CD4-positive, alpha-beta T cell treated with Interleukin-4 for 4 hours (primary cell): Measurements from ENCODE around the gene ACP5.
"Not testable (repeated sequence)": the region's sequence is repeated elsewhere in the genome, so short reads cannot be mapped to it uniquely, and the experiment has no call there.

Experiments used
- DNase-seq: peaks from one replicate; pipeline ENCODE4 v3.0.0-alpha.2; 2020

ACP5 gene

DNA sequence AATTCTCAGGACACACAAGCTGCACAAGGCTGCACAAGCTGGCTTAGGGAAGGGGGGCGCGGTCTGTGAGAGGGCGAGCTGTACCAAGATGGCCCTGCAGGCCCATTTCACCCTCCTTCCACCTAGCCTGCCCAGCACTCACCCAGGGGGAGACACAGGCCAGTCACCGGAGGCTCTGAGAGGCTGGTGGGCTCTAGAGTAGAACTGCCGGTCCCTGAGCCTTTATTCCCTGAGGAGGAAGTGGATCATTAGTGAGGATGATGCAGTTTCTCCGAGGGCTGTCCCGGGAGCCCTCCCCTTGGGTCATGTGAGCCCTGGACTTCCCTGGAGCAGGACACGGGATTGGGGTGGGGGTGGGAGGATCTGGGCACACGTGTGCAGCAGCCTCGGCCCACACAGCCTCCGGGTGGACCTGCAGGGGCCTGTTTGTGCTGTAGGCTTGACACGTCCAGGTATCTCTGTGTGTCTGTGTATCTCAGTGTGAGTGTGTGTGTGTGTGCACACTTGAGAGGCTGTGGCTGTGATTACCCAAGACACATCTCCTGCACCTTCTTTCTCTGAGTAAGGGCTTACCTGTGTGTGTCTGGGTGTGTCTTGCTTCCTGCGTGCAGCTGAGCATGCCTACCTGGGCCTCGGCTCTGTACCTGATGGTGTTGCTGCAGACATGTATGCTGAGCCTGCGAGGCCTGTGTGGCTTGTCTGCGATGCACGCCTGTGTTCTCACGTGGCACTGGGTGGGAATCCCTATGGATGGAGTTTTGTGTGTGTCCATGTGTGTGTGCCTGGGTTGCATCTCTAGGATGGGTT, at the start of gene ACP5:
ACP5 (minus strand) TSS at position 195 of the 807 bp plus-strand sequence. CDS start 328 bp downstream, outside the sequence.
- DNase-seq, result no peak

DNA sequence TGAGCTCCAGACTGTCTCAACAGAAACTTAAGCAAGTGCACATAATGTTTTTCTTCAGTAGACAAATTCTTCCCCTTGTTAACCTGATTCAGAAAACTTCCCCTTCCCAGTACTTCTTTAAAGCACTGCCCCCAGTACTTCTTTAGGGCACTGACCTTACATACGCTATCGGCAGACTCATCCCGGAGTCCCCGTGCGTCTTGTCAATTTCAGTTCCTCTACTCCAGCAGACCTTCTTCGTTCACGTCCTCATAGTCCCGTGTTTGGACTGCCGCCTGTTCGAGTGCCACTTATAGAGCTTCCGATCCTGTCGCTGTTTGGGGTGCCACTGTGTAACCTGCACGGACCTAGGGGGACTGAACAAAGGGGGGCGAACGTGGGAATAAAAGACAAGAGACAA, 48.8 kb upstream of the ACP5 start:
- no peak for DNase-seq

DNA sequence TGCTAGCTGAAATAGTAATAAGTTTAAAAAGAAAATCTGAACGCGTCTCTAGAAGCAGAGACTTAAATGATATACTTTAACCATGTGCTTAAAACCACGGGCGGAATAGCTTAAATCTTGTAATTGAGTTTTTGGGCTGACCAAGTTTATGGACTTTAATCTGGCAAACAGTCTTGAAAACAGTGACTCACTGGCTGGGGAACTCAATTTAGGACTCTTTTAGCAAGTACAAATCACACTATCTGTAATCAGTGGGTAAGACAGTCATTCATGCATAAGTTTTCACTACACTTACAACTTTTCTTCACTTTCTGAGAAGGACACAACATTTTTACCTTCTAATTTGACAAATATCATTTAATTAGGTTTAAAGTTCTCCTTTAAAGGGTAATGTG, 46.6 kb upstream of the ACP5 start:
- no peak for DNase-seq

DNA sequence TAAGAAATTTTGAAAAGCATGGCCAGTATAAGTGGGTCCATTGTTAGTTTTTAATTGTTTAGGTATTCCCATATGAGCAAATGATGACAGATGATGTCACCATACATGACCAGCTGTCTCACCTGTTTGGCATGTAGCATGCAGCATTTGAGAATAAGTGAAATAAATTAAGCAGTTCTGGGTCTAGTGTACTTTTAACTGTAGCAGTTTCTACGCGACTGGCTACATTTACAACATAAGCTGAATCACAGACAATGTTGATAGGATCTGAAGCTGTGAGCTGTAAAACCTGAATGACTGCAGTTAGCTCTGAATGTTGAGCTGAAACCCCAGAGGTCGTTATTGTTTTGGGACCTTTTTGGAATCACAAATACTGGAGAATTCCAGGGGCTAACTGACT, 45.0 kb upstream of the ACP5 start:
- DNase-seq, result not testable (repeated sequence)

DNA sequence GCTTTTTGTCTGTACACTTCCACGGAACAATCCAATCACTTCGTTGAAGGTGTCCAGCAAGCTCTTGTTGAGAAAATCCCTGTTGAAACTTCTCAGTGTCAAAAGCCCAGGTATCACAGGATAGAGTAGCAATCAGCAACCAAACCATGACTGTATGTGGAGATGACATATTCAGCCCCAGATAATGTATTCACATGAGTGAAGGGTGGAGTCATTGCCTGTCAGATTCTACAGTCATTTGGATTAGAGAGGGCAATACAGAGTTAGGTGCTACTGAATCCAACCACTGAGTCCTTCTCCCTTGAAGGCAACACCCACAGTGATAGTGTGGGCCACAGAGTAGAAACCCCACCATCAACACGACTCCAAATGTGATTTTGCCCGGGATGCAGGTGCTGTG, 43.1 kb upstream of the ACP5 start:
- no peak for DNase-seq

DNA sequence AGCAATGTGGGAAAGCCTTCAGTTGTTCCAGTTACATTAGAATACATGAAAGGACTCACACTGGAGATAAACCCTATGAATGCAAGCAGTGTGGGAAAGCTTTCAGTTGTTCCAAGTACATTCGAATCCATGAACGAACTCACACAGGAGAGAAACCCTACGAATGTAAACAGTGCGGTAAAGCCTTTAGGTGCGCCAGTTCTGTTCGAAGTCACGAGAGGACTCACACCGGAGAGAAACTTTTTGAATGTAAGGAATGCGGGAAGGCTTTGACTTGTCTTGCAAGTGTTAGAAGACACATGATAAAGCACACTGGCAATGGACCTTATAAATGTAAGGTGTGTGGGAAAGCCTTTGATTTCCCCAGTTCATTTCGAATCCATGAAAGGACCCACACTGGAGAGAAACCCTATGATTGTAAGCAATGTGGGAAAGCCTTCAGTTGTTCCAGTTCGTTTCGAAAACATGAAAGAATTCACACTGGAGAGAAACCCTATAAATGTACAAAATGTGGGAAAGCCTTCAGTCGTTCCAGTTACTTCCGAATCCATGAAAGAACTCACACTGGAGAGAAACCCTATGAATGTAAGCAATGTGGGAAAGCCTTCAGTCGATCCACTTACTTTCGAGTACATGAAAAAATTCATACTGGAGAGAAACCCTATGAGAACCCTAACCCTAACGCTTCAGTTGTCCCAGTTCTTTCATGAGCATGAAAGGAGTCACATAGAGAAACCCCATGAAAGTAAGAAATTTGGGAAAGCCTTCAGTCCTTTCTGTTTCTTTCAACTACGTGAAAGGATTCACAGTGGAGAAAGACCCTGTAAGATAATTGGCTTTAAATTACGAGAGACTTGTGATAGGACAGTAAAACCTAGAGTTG, 40.0 kb upstream of the ACP5 start:
- DNase-seq, result no peak

DNA sequence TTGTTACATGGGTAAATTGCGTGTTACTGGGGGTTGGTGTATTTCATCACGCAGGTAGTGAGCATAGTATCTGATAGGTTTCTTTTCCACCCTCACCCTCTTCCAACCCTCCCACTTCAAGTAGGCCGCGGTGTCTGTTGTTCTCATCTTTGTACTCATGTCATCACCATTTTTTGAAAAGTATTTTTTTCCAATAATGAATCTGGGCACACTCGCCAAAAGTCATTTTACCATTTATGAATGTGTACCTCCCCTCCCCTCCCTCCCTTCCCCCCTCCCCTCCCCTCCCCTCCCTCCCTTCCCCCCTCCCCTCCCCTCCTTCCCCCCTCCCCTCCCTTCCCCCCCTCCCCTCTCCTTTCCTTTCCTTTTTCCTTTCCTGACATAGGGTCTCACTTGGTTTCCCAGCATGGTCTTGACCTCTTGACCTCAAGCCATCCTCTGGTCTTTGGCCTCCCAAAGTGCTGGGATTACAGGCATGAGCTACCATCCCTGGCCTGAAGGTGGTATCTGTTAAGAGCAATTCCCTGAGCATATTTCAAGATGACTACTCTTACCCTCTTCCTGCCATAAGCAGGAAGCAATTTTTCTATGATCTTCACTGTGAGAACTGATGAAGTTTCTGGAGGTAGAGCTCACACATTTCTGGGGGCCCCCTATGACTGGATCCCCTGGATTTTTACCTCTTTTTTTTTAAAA, 35.5 kb upstream of the ACP5 start:
- no peak for DNase-seq

DNA sequence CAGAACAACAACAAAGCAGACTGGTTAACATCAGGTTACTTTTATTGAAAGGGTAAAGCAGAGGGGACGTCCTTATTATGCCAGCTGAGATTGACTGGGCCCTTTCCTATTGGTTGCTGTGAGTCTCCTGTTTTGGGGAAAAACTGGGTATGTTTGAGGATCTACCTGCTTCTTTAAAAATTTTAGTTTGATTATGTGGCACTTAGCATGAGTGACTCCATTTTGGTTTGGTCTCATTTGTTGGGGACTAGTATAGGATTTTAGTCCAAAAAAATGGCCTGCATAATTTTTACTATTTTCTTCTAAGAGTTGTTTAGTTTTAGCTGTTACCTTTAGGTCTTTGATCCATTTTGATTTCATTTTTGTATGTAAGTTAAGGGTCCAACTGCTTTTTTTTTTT, 34.3 kb upstream of the ACP5 start:
- no peak for DNase-seq

DNA sequence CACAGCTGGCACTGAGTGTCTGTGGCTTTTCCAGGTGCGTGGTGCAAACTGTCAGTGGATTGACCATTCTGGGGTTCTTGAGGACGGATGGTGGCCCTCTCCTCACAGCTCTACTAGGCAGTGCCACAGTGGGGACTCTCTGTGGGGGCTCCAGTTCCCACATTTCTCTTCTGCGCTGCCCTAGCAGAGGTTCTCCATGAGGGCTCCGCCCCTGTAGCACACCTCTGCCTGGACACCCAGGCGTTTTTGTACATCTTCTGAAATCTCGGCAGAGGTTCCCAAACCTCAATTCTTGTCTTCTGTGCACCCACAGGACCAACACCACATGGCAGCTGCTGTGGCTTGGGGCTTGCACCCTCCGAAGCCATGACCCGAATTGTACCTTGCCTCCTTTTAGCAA, 29.0 kb upstream of the ACP5 start:
- no peak for DNase-seq

DNA sequence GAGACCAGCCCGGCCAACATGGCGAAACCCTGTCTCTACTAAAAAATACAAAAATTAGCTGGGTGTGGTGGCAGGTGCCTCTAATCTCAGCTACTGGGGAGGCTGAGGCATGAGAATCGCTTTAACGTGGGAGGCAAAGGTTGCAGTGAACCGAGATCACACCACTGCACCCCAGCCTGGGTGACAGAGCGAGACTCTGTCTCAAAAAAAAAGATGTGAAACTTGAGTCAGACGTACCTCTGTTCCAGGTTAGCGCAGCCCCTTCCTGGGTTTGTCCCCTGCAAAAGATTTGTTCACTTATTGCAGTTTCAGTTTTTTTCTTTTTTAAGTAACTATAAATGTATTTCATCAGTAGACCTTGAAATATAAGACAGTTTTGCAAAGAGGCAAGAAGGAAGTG, 22.3 kb upstream of the ACP5 start:
- DNase-seq, result not testable (repeated sequence)

DNA sequence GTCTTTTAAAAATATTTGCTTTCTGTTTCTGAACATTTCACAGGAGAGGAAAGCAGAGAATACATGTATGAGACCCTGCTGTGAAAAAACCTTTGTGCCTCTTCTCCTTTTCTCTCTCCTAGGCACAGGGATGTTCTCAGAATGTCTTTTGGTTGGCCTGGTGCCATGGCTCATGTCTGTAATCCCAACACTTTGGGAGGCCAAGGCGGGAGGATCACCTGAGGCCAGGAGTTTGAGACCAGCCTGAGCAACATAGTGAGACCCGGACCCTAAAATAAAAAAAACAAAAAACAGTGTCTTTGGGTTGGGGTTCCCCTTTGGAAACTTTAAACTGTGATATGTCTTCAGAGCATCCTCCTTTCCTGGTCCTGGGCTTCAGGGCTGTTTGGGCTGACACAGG, 21.3 kb upstream of the ACP5 start:
- DNase-seq, result no peak

DNA sequence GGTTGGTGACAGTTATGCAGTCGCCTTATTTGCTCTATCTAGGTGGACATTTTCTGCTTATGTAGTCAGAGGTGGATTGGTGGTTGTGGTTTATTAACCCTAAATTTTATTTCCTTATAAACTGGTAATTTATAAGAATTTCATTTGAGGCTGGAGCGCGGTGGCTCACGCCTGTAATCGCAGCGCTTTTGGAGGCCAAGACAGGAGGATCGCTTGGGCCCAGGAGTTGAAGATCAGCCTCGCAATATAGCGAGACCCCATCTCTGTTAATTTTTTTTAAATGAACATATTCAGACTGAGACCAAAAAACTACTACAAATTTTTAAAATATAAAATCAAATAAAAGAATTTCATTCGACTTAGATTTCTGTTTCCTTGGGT, 20.6 kb upstream of the ACP5 start:
- DNase-seq, result no peak

DNA sequence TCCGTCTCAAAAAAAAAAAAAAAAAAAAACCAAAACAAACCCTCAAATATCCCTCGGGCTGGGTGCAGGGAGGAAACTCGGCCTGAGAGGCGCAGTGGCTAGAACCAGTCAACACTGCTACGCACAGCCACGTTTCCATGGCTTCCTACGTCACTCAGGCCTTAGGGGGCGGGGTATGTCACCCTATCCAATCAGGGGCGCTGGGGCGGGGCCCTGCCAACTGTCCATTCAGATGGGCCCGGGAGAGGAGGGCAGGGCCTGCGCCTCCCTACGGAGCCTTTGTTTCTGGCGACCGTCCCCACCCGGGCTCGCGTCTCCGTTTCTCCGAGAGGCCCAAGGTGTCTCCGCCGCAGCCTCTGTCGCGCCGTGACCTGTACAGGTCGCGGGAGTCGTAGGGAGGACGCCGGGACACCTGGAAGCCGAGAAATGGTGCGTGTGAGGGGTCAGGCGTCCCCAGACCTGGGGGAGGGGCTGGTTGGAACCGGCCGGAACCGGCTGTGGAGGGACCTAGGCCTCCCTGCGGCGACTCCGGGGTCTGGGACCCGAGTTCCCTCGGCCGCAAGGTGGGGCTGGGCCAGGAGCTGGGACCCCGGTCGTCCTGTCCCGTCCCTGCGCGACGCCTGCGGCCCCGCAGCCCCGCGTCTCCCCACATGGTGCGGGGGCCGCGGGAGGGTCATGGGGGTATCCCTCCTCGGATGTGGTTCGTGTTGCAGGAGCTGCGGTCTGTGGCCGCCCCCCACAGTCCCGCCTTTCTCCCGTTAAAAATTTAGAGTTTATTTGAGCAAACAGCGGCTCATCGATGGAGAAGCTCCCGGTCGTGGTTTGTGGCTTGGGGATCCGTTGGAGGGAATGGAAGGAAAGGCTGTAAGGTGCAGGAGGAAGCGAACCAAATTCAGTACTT, 20.0 kb upstream of the ACP5 start, which contains the start of gene ZNF627:
ZNF627 (plus strand) TSS at position 282 of the 901 bp plus-strand sequence; CDS start at position 427, 145 bp downstream.
- DNase-seq, result peak; percentile 96

DNA sequence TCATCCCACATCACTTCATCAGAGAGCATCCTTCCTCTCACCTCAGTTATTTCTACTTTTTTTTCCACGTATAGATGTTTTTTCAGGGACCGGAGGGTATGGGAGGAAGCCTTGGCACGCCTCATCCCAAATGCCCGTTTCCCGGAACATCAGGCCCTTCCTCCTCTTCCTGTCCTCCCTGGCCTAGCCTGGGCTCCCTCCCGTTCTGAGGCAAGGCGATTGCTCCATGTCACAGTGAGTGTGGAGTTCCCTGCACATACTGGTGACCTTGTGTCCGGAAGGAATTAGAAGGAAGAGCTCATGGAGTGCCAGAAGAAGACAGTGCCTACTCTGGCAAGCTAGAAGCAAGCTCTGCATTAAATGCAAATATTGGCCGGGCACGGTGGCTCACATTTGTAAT, 18.7 kb upstream of the ACP5 start:
- no peak for DNase-seq

DNA sequence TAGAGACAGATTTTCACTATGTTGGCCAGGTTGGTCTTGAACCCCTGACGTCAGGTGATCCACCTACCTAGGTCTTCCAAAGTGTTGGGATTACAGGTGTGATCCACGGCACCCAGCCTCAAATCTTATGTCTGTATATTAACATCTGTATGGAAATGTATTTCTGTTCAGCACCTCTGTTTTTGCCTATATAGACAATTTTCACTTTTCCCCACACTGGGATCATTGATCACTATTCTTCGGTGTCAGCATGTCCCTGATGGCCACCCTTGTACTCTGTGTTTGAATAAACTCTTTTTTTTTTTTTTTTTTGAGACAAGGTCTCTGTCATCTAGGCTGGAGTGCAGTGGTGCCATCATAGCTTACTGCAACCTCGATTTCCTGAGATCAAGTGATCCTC, 16.6 kb upstream of the ACP5 start:
- DNase-seq, result no peak

DNA sequence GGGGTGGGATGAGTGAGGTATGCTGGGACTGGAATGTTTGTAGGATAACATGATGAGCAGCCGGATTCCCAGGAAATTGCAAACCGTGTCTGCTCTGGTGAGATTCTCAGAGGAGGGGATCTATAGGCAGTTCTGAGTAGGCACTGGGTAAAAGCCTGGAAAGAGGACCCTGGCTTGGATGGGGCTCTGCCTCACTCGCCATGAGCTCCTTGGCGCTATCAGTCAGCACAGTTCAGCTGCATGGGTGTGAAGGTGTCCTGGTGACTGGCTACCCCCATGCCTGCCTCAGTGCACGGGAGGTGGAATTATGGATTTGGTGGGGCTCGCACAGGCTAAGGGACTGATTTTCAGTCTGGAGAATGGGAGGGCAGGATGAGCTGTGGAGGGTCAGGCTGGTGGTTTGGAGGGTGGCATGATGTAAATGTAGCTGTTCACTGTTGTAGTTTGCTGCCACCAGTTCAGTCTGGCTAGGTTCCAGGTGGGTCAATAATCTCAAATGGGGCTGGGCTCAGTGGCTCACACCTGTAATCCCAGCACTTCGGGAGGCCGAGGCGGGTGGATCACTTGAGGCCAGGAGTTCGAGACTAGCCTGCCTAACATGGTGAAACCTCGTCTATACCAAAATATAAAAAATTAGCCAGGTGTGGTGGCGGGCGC, 10.7 kb upstream of the ACP5 start:
- DNase-seq, result no peak

DNA sequence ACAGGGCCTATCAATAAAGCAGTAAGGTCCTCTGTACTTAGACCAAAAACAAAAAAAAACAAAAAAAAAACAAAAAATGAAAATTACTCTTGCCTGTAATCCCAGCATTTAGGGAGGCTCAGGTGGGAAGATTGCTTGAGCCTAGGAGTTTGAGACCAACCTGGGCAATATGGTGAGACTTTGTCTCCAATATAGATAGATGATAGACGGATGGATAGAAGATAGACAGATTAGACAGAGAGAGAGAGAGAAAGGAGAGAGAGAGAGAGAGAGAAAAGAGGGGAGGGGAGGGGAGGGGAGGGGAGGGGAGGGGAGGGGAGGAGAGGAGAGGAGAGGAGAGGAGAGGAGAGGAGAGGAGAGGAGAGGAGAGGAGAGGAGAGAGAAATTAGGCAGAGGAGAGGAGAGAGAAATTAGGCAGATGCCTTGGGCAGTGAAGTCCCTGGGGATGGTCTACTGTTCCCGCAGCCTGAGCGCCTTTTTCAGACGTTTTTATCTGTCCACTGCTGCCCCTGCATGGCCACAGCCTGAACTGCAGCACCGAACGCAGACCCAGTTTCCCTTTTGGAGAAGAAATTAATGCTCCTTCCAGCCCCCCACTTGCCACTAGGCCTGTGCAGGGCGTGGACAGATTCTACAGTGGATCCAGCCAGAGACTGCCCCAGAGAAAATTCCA, 10.0 kb upstream of the ACP5 start:
- peak; percentile 76 for DNase-seq

DNA sequence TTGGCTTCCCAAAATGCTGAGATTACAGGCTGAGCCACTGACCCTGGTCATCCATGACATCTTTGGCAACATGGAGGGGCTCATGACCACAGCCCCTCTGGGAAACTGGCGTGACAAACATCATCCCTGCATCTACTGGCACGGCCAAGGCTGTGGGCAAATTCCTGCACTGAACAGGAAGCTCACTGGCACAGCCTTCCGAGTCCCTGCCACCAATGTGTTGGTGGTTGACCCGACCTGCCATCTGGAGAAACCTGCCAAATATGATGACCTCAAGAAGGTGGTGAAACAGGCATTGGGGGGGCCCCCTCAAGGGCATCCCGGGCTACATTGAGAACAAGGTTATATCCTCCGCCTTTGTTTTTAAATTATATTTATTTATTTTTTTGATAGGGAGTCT, 8.9 kb upstream of the ACP5 start:
- DNase-seq, result no peak

DNA sequence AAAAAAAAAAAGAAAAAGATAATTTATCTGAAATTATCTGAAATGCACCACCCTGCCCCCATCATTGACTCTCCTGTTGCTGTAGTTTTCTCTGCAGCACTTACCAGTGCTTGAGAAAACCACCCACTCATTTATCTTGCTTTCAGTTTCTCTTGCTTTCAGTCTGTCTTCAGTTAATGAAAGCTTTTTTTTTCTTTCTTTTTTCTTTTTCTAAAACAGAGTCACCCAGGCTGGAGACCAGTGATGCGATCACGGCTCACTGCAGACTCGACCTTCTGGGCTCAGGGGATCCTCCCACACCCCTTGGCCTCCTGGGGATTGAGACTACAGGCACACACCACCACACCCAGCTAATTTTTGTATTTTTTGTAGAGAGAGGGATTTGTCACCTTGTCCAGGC, 4.3 kb upstream of the ACP5 start:
- peak; percentile 53 for DNase-seq

DNA sequence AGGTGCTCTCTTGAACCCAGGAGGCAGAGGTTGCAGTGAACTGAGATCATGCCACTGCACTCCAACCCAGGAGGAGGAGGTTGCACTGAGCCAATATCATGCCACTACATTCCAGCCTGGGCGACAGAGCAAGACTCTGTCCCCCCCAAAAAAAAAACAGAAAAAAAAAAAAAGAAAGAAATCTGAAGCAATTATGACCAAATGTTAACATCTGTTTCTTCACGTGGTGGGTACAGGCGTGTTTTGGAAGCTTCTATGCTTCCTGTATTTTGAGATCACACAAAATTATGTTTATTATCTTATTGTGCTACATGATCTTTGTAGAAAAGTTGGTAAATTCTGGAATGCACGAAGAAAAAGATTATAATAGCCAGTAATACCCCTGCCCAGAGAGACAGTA, 2.7 kb upstream of the ACP5 start:
- no peak for DNase-seq
